CD4-positive, CD25-positive, alpha-beta regulatory T cell (primary cell): ENCODE results near the gene HS6ST1. TPM values are rescaled to one million over a fixed set of nuclear protein-coding genes. Genes with fewer than 3 reads are reported as not detected.

Experiments used
- ATAC-seq, 2 donors: fragments of 150-1000 bp; cut with Tn5 transposase; one replicate each; pipeline ENCODE4 v1.10.0; 2021; ENCODE audit warnings: low read depth in 2 of 2, moderate number of reproducible peaks in 2 of 2, moderate library complexity in 1 of 2
- DNase-seq, 3 donors: peaks; one replicate each; pipeline versions ENCODE4 v3.0.0 to v3.0.0-alpha.2; 2012 to 2022; ENCODE audit warnings: mixed read lengths in 1 of 3
- H3K27ac ChIP-seq: one replicate; pipeline ENCODE4 v1.7.0; 2013; ENCODE audit warnings: mild to moderate bottlenecking, low read length; ENCODE audit not compliant: insufficient read depth, poor library complexity, severe bottlenecking
- H3K27me3 ChIP-seq: one replicate; pipeline ENCODE4 v1.7.0; 2013; ENCODE audit warnings: low read length; ENCODE audit not compliant: control insufficient read depth, insufficient read depth
- H3K36me3 ChIP-seq: one replicate; pipeline ENCODE4 v1.7.0; 2013; ENCODE audit warnings: mild to moderate bottlenecking, low read length, moderate library complexity; ENCODE audit not compliant: control insufficient read depth, insufficient read depth
- H3K4me1 ChIP-seq: 2 replicates; pipeline ENCODE4 v1.7.0; 2013; ENCODE audit warnings: mild to moderate bottlenecking, low read length; ENCODE audit not compliant: insufficient read depth, control insufficient read depth, poor library complexity, severe bottlenecking
- H3K4me3 ChIP-seq: one replicate; pipeline ENCODE4 v1.7.0; 2013; ENCODE audit warnings: low read depth, mild to moderate bottlenecking, low read length, moderate library complexity
- H3K9me3 ChIP-seq, 2 experiments: 1 replicate in 1 of 2; 2 replicates in 1 of 2; pipeline ENCODE4 v1.7.0; 2013; ENCODE audit warnings: low read length in 2 of 2, mild to moderate bottlenecking in 1 of 2, moderate library complexity in 1 of 2; ENCODE audit not compliant: control insufficient read depth in 2 of 2
- H3K27ac Mint-ChIP-seq, 3 donors: one replicate each; pipeline ENCODE4 v1.8.0; 2020 to 2022; ENCODE audit warnings: mild to moderate bottlenecking in 3 of 3, mixed read lengths in 3 of 3, moderate library complexity in 2 of 3
- H3K27me3 Mint-ChIP-seq: one replicate; pipeline ENCODE4 v1.8.0; 2022; ENCODE audit warnings: mild to moderate bottlenecking, mixed read lengths
- H3K36me3 Mint-ChIP-seq: one replicate; pipeline ENCODE4 v1.8.0; 2020; ENCODE audit warnings: mixed read lengths
- H3K4me1 Mint-ChIP-seq, 4 donors: one replicate each; pipeline ENCODE4 v1.8.0; 2020 to 2022; ENCODE audit warnings: mixed read lengths in 4 of 4, mild to moderate bottlenecking in 1 of 4
- H3K4me3 Mint-ChIP-seq, 4 donors: one replicate each; pipeline ENCODE4 v1.8.0; 2020 to 2022; ENCODE audit warnings: mild to moderate bottlenecking in 4 of 4, mixed read lengths in 4 of 4, moderate library complexity in 3 of 4
- H3K9me3 Mint-ChIP-seq, 7 donors: one replicate each; pipeline ENCODE4 v1.8.0; 2020 to 2022; ENCODE audit warnings: mixed read lengths in 7 of 7, mild to moderate bottlenecking in 3 of 7, moderate library complexity in 2 of 7
- polyA plus RNA-seq, 4 donors: library from polyadenylated mRNA; unstranded; fragments of 300-500 nt; fragmentation: Illumina TruSeq; gene quantifications; one replicate each; pipeline ENCODE4 v1.2.3, GENCODE V29; 2021
- total RNA-seq: library from RNA; stranded (reverse); gene quantifications from one replicate; pipeline ENCODE4 v1.2.3, GENCODE V29; 2022

The HS6ST1 gene
- total and polyA plus RNA-seq, 5 donors from 2014 or later = 1.1 to 7.6 (median 1.5) TPM

GRCh38 chr2:128362176-128362888 lies 43.7 kb upstream of the HS6ST1 start:
- H3K4me3 ChIP-seq = no peak overlapping the region
- no peaks in the 10 kb centered on the region for H3K9me3 ChIP-seq
- no peaks in the 10 kb centered on the region for H3K27me3 ChIP-seq
- Mint-ChIP-seq H3K27ac (no peak overlapping the region), H3K4me3 (no peak overlapping the region), H3K27me3 (no peaks in the 10 kb centered on the region), H3K9me3 (peaks cover 0 to 3% (median 0%) of the 10 kb centered on the region in 7 donors), H3K36me3 (no peaks in the 10 kb centered on the region), H3K4me1 (no peaks in the 10 kb centered on the region)
- H3K4me1 ChIP-seq = no peaks in the 10 kb centered on the region
- H3K36me3 ChIP-seq = no peaks in the 10 kb centered on the region
- DNase-seq (no peak), ATAC-seq (no peak)
- H3K27ac ChIP-seq = no peak overlapping the region

- H3K36me3 Mint-ChIP-seq = no peaks in the 10 kb centered on the region
- ATAC-seq = no peak
- no peaks in the 10 kb centered on the region for H3K27me3 Mint-ChIP-seq
- H3K4me1 Mint-ChIP-seq = no peaks in the 10 kb centered on the region
- H3K9me3 Mint-ChIP-seq = peaks cover 0 to 3% (median 0%) of the 10 kb centered on the region in 7 donors
- Histone ChIP-seq H3K4me3 (no peak overlapping the region), H3K27me3 (no peaks in the 10 kb centered on the region), H3K4me1 (no peaks in the 10 kb centered on the region), H3K9me3 (no peaks in the 10 kb centered on the region), H3K36me3 (no peaks in the 10 kb centered on the region), H3K27ac (no peak overlapping the region)
- no peak overlapping the region for H3K27ac Mint-ChIP-seq
- H3K4me3 Mint-ChIP-seq = no peak overlapping the region
- DNase-seq = no peak
Observed at GRCh38 chr2:128361376-128362131, 42.9 kb upstream of the HS6ST1 start.

GRCh38 chr2:128360711-128361110 lies 42.0 kb upstream of the HS6ST1 start:
- no peak overlapping the region for H3K4me3 Mint-ChIP-seq
- ATAC-seq (no peak), DNase-seq (no peak)
- no peaks in the 10 kb centered on the region for H3K9me3 ChIP-seq
- H3K4me1 Mint-ChIP-seq = no peaks in the 10 kb centered on the region
- H3K27me3 Mint-ChIP-seq = no peaks in the 10 kb centered on the region
- no peak overlapping the region for H3K27ac Mint-ChIP-seq
- H3K36me3 Mint-ChIP-seq = no peaks in the 10 kb centered on the region
- H3K27ac ChIP-seq = no peak overlapping the region
- H3K4me1 ChIP-seq = no peaks in the 10 kb centered on the region
- no peak overlapping the region for H3K4me3 ChIP-seq
- H3K36me3 ChIP-seq = no peaks in the 10 kb centered on the region
- H3K27me3 ChIP-seq = no peaks in the 10 kb centered on the region
- peaks cover 0 to 3% (median 0%) of the 10 kb centered on the region in 7 donors for H3K9me3 Mint-ChIP-seq

GRCh38 chr2:128359841-128360240 lies 41.2 kb upstream of the HS6ST1 start:
- H3K27ac Mint-ChIP-seq = no peak overlapping the region
- no peak for DNase-seq

GRCh38 chr2:128358941-128359731 lies 40.5 kb upstream of the HS6ST1 start:
- H3K4me1 Mint-ChIP-seq = no peaks in the 10 kb centered on the region
- Histone ChIP-seq H3K27ac (no peak overlapping the region), H3K27me3 (no peaks in the 10 kb centered on the region), H3K4me3 (no peak overlapping the region), H3K36me3 (no peaks in the 10 kb centered on the region), H3K9me3 (no peaks in the 10 kb centered on the region), H3K4me1 (no peaks in the 10 kb centered on the region)
- ATAC-seq (no peak), DNase-seq (no peak)
- H3K36me3 Mint-ChIP-seq = no peaks in the 10 kb centered on the region
- H3K27me3 Mint-ChIP-seq = no peaks in the 10 kb centered on the region
- H3K27ac Mint-ChIP-seq = no peak overlapping the region
- H3K9me3 Mint-ChIP-seq = peaks cover 0 to 3% (median 0%) of the 10 kb centered on the region in 7 donors
- H3K4me3 Mint-ChIP-seq = no peak overlapping the region

More at GRCh38 chr2:128359841-128360240, 41.2 kb upstream of the HS6ST1 start:
- peaks cover 0 to 3% (median 0%) of the 10 kb centered on the region in 7 donors for H3K9me3 Mint-ChIP-seq
- no peaks in the 10 kb centered on the region for H3K4me1 ChIP-seq
- no peaks in the 10 kb centered on the region for H3K27me3 Mint-ChIP-seq
- H3K4me3 Mint-ChIP-seq = no peak overlapping the region
- H3K27me3 ChIP-seq = no peaks in the 10 kb centered on the region
- H3K36me3 ChIP-seq = no peaks in the 10 kb centered on the region
- no peak overlapping the region for H3K27ac ChIP-seq
- no peaks in the 10 kb centered on the region for H3K4me1 Mint-ChIP-seq
- no peaks in the 10 kb centered on the region for H3K9me3 ChIP-seq
- no peak for ATAC-seq
- H3K4me3 ChIP-seq = no peak overlapping the region
- no peaks in the 10 kb centered on the region for H3K36me3 Mint-ChIP-seq

GRCh38 chr2:128357506-128358370 lies 39.1 kb upstream of the HS6ST1 start:
- DNase-seq (no peak), ATAC-seq (no peak)
- no peak overlapping the region for H3K4me3 Mint-ChIP-seq
- H3K4me1 Mint-ChIP-seq = no peaks in the 10 kb centered on the region
- Histone ChIP-seq H3K4me3 (no peak overlapping the region), H3K4me1 (no peaks in the 10 kb centered on the region), H3K27ac (no peak overlapping the region), H3K9me3 (no peaks in the 10 kb centered on the region), H3K27me3 (no peaks in the 10 kb centered on the region), H3K36me3 (no peaks in the 10 kb centered on the region)
- no peaks in the 10 kb centered on the region for H3K36me3 Mint-ChIP-seq
- H3K27me3 Mint-ChIP-seq = no peaks in the 10 kb centered on the region
- no peak overlapping the region for H3K27ac Mint-ChIP-seq
- peaks cover 0 to 5% (median 0%) of the 10 kb centered on the region in 7 donors for H3K9me3 Mint-ChIP-seq

- H3K4me1 ChIP-seq = no peaks in the 10 kb centered on the region
- no peak overlapping the region for H3K27ac ChIP-seq
- no peak for DNase-seq
- Mint-ChIP-seq H3K27me3 (peaks cover 8% of the 10 kb centered on the region), H3K27ac (no peak overlapping the region), H3K9me3 (peaks cover 0 to 8% (median 2%) of the 10 kb centered on the region in 7 donors), H3K4me3 (no peak overlapping the region), H3K36me3 (no peaks in the 10 kb centered on the region), H3K4me1 (no peaks in the 10 kb centered on the region)
- peaks cover 2 to 6% of the 10 kb centered on the region in 2 experiments for H3K9me3 ChIP-seq
- ATAC-seq = no peak
- H3K27me3 ChIP-seq = peaks cover 3% of the 10 kb centered on the region
- no peak overlapping the region for H3K4me3 ChIP-seq
- H3K36me3 ChIP-seq = no peaks in the 10 kb centered on the region
Observed at GRCh38 chr2:128356127-128356526, 37.5 kb upstream of the HS6ST1 start.
